Measurements from ENCODE around the gene SCO2.

- TF ChIP-seq CTCF (IDR thresholded peaks at IDR 0.05) (no peak), POLR2A (IDR thresholded peaks at IDR 0.05) (no peak)
Observed at GRCh38 chr22:50519151-50519550, 6.2 kb downstream of the SCO2 start.
